Nephron (organoid): ENCODE data around the gene ACP4.
A peak's percentile ranks its signal among the peaks of the same experiment; 100 is the strongest.

Experiments
- H3K27ac Mint-ChIP-seq, 3 experiments: 2 replicates each; pipeline ENCODE4 v1.8.0; 2020; ENCODE audit warnings: mixed read lengths in 3 of 3, mild to moderate bottlenecking in 2 of 3, moderate library complexity in 1 of 3
- H3K27me3 Mint-ChIP-seq: 2 replicates; pipeline ENCODE4 v1.8.0; 2021; ENCODE audit warnings: low read depth, mild to moderate bottlenecking, moderate library complexity, mixed read lengths
- H3K36me3 Mint-ChIP-seq: 2 replicates; pipeline ENCODE4 v1.8.0; 2020; ENCODE audit warnings: low read depth, mixed read lengths
- H3K4me1 Mint-ChIP-seq: 2 replicates; pipeline ENCODE4 v1.8.0; 2020; ENCODE audit warnings: mixed read lengths
- H3K4me3 Mint-ChIP-seq, 3 experiments: 2 replicates each; pipeline ENCODE4 v1.8.0; 2020; ENCODE audit warnings: mild to moderate bottlenecking in 3 of 3, mixed read lengths in 3 of 3, moderate library complexity in 2 of 3
- H3K9me3 Mint-ChIP-seq: 2 replicates; pipeline ENCODE4 v1.8.0; 2020; ENCODE audit warnings: mixed read lengths
- CTCF ChIP-seq, 3 experiments: fragments of 200-600 bp; sonication (generic); IDR thresholded peaks; one replicate each; pipeline ENCODE4 v1.5.0; 2021; ENCODE audit warnings: antibody characterized with exemption in 3 of 3; ENCODE audit not compliant: unreplicated experiment in 3 of 3

The ACP4 gene

GRCh38 chr19:50820086-50820485 is 29.9 kb downstream of the ACP4 start:
- Mint-ChIP-seq H3K27me3 (peaks cover 92% of the 10 kb centered on the region), H3K9me3 (peaks cover 5% of the 10 kb centered on the region), H3K4me3 (peak overlapping the region in 2 of 3 experiments; percentile 1 to 5), H3K4me1 (peaks cover 17% of the 10 kb centered on the region), H3K36me3 (no peaks in the 10 kb centered on the region), H3K27ac (peak overlapping the region in 1 of 3 experiments; percentile 34)
- no peak for TF ChIP-seq CTCF (IDR thresholded peaks at IDR 0.05; ENCODE audit: unreplicated experiment in 3 of 3)

GRCh38 chr19:50820549-50821247 is 30.5 kb downstream of the ACP4 start:
- peak overlapping the region in 2 of 3 experiments; percentile 23 to 34 for H3K27ac Mint-ChIP-seq
- H3K4me1 Mint-ChIP-seq, result peaks cover 17% of the 10 kb centered on the region
- H3K9me3 Mint-ChIP-seq, result peaks cover 5% of the 10 kb centered on the region
- H3K36me3 Mint-ChIP-seq, result no peaks in the 10 kb centered on the region
- peak overlapping the region; percentile 1 to 64 (median 5) for H3K4me3 Mint-ChIP-seq
- peaks cover 88% of the 10 kb centered on the region for H3K27me3 Mint-ChIP-seq
- no peak for TF ChIP-seq CTCF (IDR thresholded peaks at IDR 0.05; ENCODE audit: unreplicated experiment in 3 of 3)

GRCh38 chr19:50821248-50821612 is 31.0 kb downstream of the ACP4 start:
- no peak overlapping the region for H3K27ac Mint-ChIP-seq
- no peak overlapping the region for H3K4me3 Mint-ChIP-seq
- peaks cover 17% of the 10 kb centered on the region for H3K4me1 Mint-ChIP-seq
- no peaks in the 10 kb centered on the region for H3K36me3 Mint-ChIP-seq
- no peak for TF ChIP-seq CTCF (IDR thresholded peaks at IDR 0.05; ENCODE audit: unreplicated experiment in 3 of 3)
- peaks cover 87% of the 10 kb centered on the region for H3K27me3 Mint-ChIP-seq
- peaks cover 2% of the 10 kb centered on the region for H3K9me3 Mint-ChIP-seq

- Mint-ChIP-seq H3K9me3 (no peaks in the 10 kb centered on the region), H3K36me3 (no peaks in the 10 kb centered on the region), H3K4me3 (no peak overlapping the region), H3K27ac (no peak overlapping the region), H3K4me1 (peaks cover 17% of the 10 kb centered on the region), H3K27me3 (peaks cover 85% of the 10 kb centered on the region)
- no peak for TF ChIP-seq CTCF (IDR thresholded peaks at IDR 0.05; ENCODE audit: unreplicated experiment in 3 of 3)
Measured at GRCh38 chr19:50821622-50822021, 31.4 kb downstream of the ACP4 start.

GRCh38 chr19:50822661-50823208 is 32.5 kb downstream of the ACP4 start:
- peaks cover 17% of the 10 kb centered on the region for H3K4me1 Mint-ChIP-seq
- peaks cover 79% of the 10 kb centered on the region for H3K27me3 Mint-ChIP-seq
- H3K9me3 Mint-ChIP-seq, result no peaks in the 10 kb centered on the region
- H3K27ac Mint-ChIP-seq, result no peak overlapping the region
- H3K36me3 Mint-ChIP-seq, result no peaks in the 10 kb centered on the region
- H3K4me3 Mint-ChIP-seq, result no peak overlapping the region
- no peak for TF ChIP-seq CTCF (IDR thresholded peaks at IDR 0.05; ENCODE audit: unreplicated experiment in 3 of 3)
